OCI-M2 (cell line): ENCODE measurements around the gene FLNC.

ENCODE experiments used
- DNase-seq: peaks from one replicate; lab custom pipeline; 2025; ENCODE audit not compliant: unreplicated experiment; lab: John Stamatoyannopoulos, UW

The FLNC gene

GRCh38 chr7:128862571-128863432, 32.6 kb downstream of the FLNC start, which contains the start of gene ATP6V1F:
Gene ATP6V1F (plus strand): TSS chr7:128862856. CDS start chr7:128862905, 49 bp downstream.
- peak; percentile 98 for DNase-seq

GRCh38 chr7:128863433-128863989, 33.3 kb downstream of the FLNC start:
- DNase-seq, result no peak

GRCh38 chr7:128865303-128865702, 35.1 kb downstream of the FLNC start:
- no peak for DNase-seq

- no peak for DNase-seq
Observed at GRCh38 chr7:128865996-128866877, 36.0 kb downstream of the FLNC start.

GRCh38 chr7:128867241-128867640, 37.0 kb downstream of the FLNC start:
- no peak for DNase-seq

- DNase-seq, result no peak
Observed at GRCh38 chr7:128867842-128868623, 37.8 kb downstream of the FLNC start.

- DNase-seq, result no peak
Observed at GRCh38 chr7:128868624-128869137, 38.5 kb downstream of the FLNC start.

- DNase-seq, result no peak
Observed at GRCh38 chr7:128869138-128869943, 39.1 kb downstream of the FLNC start.

- DNase-seq, result no peak
Observed at GRCh38 chr7:128869944-128870285, 39.7 kb downstream of the FLNC start.

- DNase-seq, result no peak
Observed at GRCh38 chr7:128871050-128871449, 40.8 kb downstream of the FLNC start.

- DNase-seq, result no peak
Observed at GRCh38 chr7:128872394-128872824, 42.2 kb downstream of the FLNC start.

- no peak for DNase-seq
Observed at GRCh38 chr7:128873234-128873633, 43.0 kb downstream of the FLNC start.

GRCh38 chr7:128874140-128875031, 44.2 kb downstream of the FLNC start:
- no peak for DNase-seq

- no peak for DNase-seq
Observed at GRCh38 chr7:128875523-128875948, 45.3 kb downstream of the FLNC start.

GRCh38 chr7:128876127-128876526, 45.9 kb downstream of the FLNC start:
- no peak for DNase-seq

GRCh38 chr7:128876586-128876977, 46.4 kb downstream of the FLNC start:
- DNase-seq, result no peak

- DNase-seq, result no peak
Observed at GRCh38 chr7:128876978-128877755, 47.0 kb downstream of the FLNC start.

GRCh38 chr7:128877756-128878120, 47.5 kb downstream of the FLNC start:
- no peak for DNase-seq
